ENCODE data around the gene MASP1.

Gene MASP1

GRCh38 chr3:187237741-187238140 is 53.8 kb downstream of the MASP1 start:
- Histone ChIP-seq H2BK120ac (ENCODE audit: low read depth, low read length) (no peak overlapping the region), H2AK5ac (ENCODE audit: low read length, severe bottlenecking) (no peak overlapping the region), H3K79me1 (replicated peaks; ENCODE audit: low read length, poor library complexity, severe bottlenecking) (no peaks in the 10 kb centered on the region), H2BK12ac (ENCODE audit: low read length in 2 of 2) (no peak overlapping the region), H3K9ac (ENCODE audit: low read length) (no peak overlapping the region), H4K91ac (ENCODE audit: low read length) (no peak overlapping the region), H3K23ac (ENCODE audit: low read length in 2 of 2) (no peak overlapping the region), H3K36me3 (ENCODE audit: control insufficient read depth in 1 of 2, insufficient read depth in 2 of 2, low read depth in 1 of 2, low read length in 2 of 2) (peaks cover 0 to 38% of the 10 kb centered on the region in 2 experiments), H2BK5ac (ENCODE audit: low read depth, low read length, poor library complexity, severe bottlenecking) (no peak overlapping the region), H3K18ac (ENCODE audit: low read depth in 1 of 2, low read length in 2 of 2) (no peak overlapping the region), H3K4ac (ENCODE audit: low read depth in 1 of 2, low read length in 2 of 2) (no peak overlapping the region), H3K4me3 (ENCODE audit: insufficient read depth in 1 of 2, low read depth in 1 of 2, low read length in 2 of 2) (no peak overlapping the region), H3K27me3 (ENCODE audit: control insufficient read depth in 1 of 2, insufficient read depth in 1 of 2, low read length in 2 of 2) (no peaks in the 10 kb centered on the region), H3K9me3 (ENCODE audit: control insufficient read depth, low read length) (no peaks in the 10 kb centered on the region), H3K4me1 (ENCODE audit: control insufficient read depth, insufficient read depth, low read depth, low read length) (peaks cover 3% of the 10 kb centered on the region), H3K4me2 (ENCODE audit: low read length, poor library complexity, severe bottlenecking) (no peak overlapping the region), H3K27ac (ENCODE audit: low read length, poor library complexity, severe bottlenecking) (no peak overlapping the region), H2AFZ (ENCODE audit: low read depth, low read length) (no peak overlapping the region), H4K8ac (ENCODE audit: low read length) (no peak overlapping the region), H3K14ac (ENCODE audit: low read length in 2 of 2) (no peak overlapping the region), H2BK15ac (ENCODE audit: low read depth, poor library complexity, severe bottlenecking) (no peak overlapping the region)
- no peak for DNase-seq

GRCh38 chr3:187236962-187237361 is 54.6 kb downstream of the MASP1 start:
- Histone ChIP-seq H3K9ac (ENCODE audit: low read length) (no peak overlapping the region), H2BK120ac (ENCODE audit: low read depth, low read length) (no peak overlapping the region), H4K91ac (ENCODE audit: low read length) (no peak overlapping the region), H2BK12ac (ENCODE audit: low read length in 2 of 2) (no peak overlapping the region), H3K18ac (ENCODE audit: low read depth in 1 of 2, low read length in 2 of 2) (no peak overlapping the region), H2AFZ (ENCODE audit: low read depth, low read length) (no peak overlapping the region), H3K14ac (ENCODE audit: low read length in 2 of 2) (no peak overlapping the region), H3K27ac (ENCODE audit: low read length, poor library complexity, severe bottlenecking) (no peak overlapping the region), H2BK5ac (ENCODE audit: low read depth, low read length, poor library complexity, severe bottlenecking) (no peak overlapping the region), H3K9me3 (ENCODE audit: control insufficient read depth, low read length) (no peaks in the 10 kb centered on the region), H3K4me2 (ENCODE audit: low read length, poor library complexity, severe bottlenecking) (no peak overlapping the region), H3K27me3 (ENCODE audit: control insufficient read depth in 1 of 2, insufficient read depth in 1 of 2, low read length in 2 of 2) (no peaks in the 10 kb centered on the region), H2AK5ac (ENCODE audit: low read length, severe bottlenecking) (no peak overlapping the region), H3K4ac (ENCODE audit: low read depth in 1 of 2, low read length in 2 of 2) (no peak overlapping the region), H3K23ac (ENCODE audit: low read length in 2 of 2) (no peak overlapping the region), H3K4me3 (ENCODE audit: insufficient read depth in 1 of 2, low read depth in 1 of 2, low read length in 2 of 2) (no peak overlapping the region), H3K79me1 (replicated peaks; ENCODE audit: low read length, poor library complexity, severe bottlenecking) (no peaks in the 10 kb centered on the region), H2BK15ac (ENCODE audit: low read depth, poor library complexity, severe bottlenecking) (no peak overlapping the region), H3K4me1 (ENCODE audit: control insufficient read depth, insufficient read depth, low read depth, low read length) (no peaks in the 10 kb centered on the region), H4K8ac (ENCODE audit: low read length) (no peak overlapping the region), H3K36me3 (ENCODE audit: control insufficient read depth in 1 of 2, insufficient read depth in 2 of 2, low read depth in 1 of 2, low read length in 2 of 2) (peaks cover 0 to 38% of the 10 kb centered on the region in 2 experiments)
- 96% methylated on average over 1 of the region's 1 CpG for WGBS
- no peak for DNase-seq

- H3K27me3 ChIP-seq (ENCODE audit: control insufficient read depth in 1 of 2, insufficient read depth in 1 of 2, low read length in 2 of 2), result no peaks in the 10 kb centered on the region
- no peak overlapping the region for H3K27ac ChIP-seq (ENCODE audit: low read length, poor library complexity, severe bottlenecking)
- H2BK15ac ChIP-seq (ENCODE audit: low read depth, poor library complexity, severe bottlenecking), result no peak overlapping the region
- no peak for DNase-seq
- no peaks in the 10 kb centered on the region for H3K9me3 ChIP-seq (ENCODE audit: control insufficient read depth, low read length)
- no peak overlapping the region for H4K91ac ChIP-seq (ENCODE audit: low read length)
- no peak overlapping the region for H3K4ac ChIP-seq (ENCODE audit: low read depth in 1 of 2, low read length in 2 of 2)
- no peak overlapping the region for H4K8ac ChIP-seq (ENCODE audit: low read length)
- no peak overlapping the region for H3K18ac ChIP-seq (ENCODE audit: low read depth in 1 of 2, low read length in 2 of 2)
- H2AFZ ChIP-seq (ENCODE audit: low read depth, low read length), result no peak overlapping the region
- no peaks in the 10 kb centered on the region for H3K79me1 ChIP-seq (replicated peaks; ENCODE audit: low read length, poor library complexity, severe bottlenecking)
- H3K36me3 ChIP-seq (ENCODE audit: control insufficient read depth in 1 of 2, insufficient read depth in 2 of 2, low read depth in 1 of 2, low read length in 2 of 2), result peaks cover 0 to 13% of the 10 kb centered on the region in 2 experiments
- H3K14ac ChIP-seq (ENCODE audit: low read length in 2 of 2), result no peak overlapping the region
- H3K9ac ChIP-seq (ENCODE audit: low read length), result no peak overlapping the region
- H3K4me2 ChIP-seq (ENCODE audit: low read length, poor library complexity, severe bottlenecking), result no peak overlapping the region
- no peak overlapping the region for H2BK120ac ChIP-seq (ENCODE audit: low read depth, low read length)
- H2BK5ac ChIP-seq (ENCODE audit: low read depth, low read length, poor library complexity, severe bottlenecking), result no peak overlapping the region
- H3K4me3 ChIP-seq (ENCODE audit: insufficient read depth in 1 of 2, low read depth in 1 of 2, low read length in 2 of 2), result no peak overlapping the region
- H3K4me1 ChIP-seq (ENCODE audit: control insufficient read depth, insufficient read depth, low read depth, low read length), result peaks cover 10% of the 10 kb centered on the region
- 100% methylated on average over 1 of the region's 1 CpG for WGBS
- H2AK5ac ChIP-seq (ENCODE audit: low read length, severe bottlenecking), result no peak overlapping the region
- H2BK12ac ChIP-seq (ENCODE audit: low read length in 2 of 2), result no peak overlapping the region
- no peak overlapping the region for H3K23ac ChIP-seq (ENCODE audit: low read length in 2 of 2)
Observed at GRCh38 chr3:187230011-187230410, 61.5 kb downstream of the MASP1 start.

- no peak overlapping the region for H3K27ac ChIP-seq (ENCODE audit: low read length, poor library complexity, severe bottlenecking)
- H2AFZ ChIP-seq (ENCODE audit: low read depth, low read length), result no peak overlapping the region
- 100% methylated on average over 2 of the region's 2 CpGs for WGBS
- H2AK5ac ChIP-seq (ENCODE audit: low read length, severe bottlenecking), result no peak overlapping the region
- no peak overlapping the region for H3K4me2 ChIP-seq (ENCODE audit: low read length, poor library complexity, severe bottlenecking)
- no peak for DNase-seq
- H2BK15ac ChIP-seq (ENCODE audit: low read depth, poor library complexity, severe bottlenecking), result no peak overlapping the region
- H3K14ac ChIP-seq (ENCODE audit: low read length in 2 of 2), result no peak overlapping the region
- no peaks in the 10 kb centered on the region for H3K27me3 ChIP-seq (ENCODE audit: control insufficient read depth in 1 of 2, insufficient read depth in 1 of 2, low read length in 2 of 2)
- H4K91ac ChIP-seq (ENCODE audit: low read length), result no peak overlapping the region
- no peak overlapping the region for H3K9ac ChIP-seq (ENCODE audit: low read length)
- H3K79me1 ChIP-seq (replicated peaks; ENCODE audit: low read length, poor library complexity, severe bottlenecking), result no peaks in the 10 kb centered on the region
- no peak overlapping the region for H2BK12ac ChIP-seq (ENCODE audit: low read length in 2 of 2)
- no peak overlapping the region for H2BK120ac ChIP-seq (ENCODE audit: low read depth, low read length)
- no peak overlapping the region for H2BK5ac ChIP-seq (ENCODE audit: low read depth, low read length, poor library complexity, severe bottlenecking)
- no peaks in the 10 kb centered on the region for H3K9me3 ChIP-seq (ENCODE audit: control insufficient read depth, low read length)
- H3K4me3 ChIP-seq (ENCODE audit: insufficient read depth in 1 of 2, low read depth in 1 of 2, low read length in 2 of 2), result no peak overlapping the region
- no peak overlapping the region for H3K4ac ChIP-seq (ENCODE audit: low read depth in 1 of 2, low read length in 2 of 2)
- no peak overlapping the region for H3K18ac ChIP-seq (ENCODE audit: low read depth in 1 of 2, low read length in 2 of 2)
- peaks cover 11% of the 10 kb centered on the region for H3K4me1 ChIP-seq (ENCODE audit: control insufficient read depth, insufficient read depth, low read depth, low read length)
- H3K23ac ChIP-seq (ENCODE audit: low read length in 2 of 2), result no peak overlapping the region
- peaks cover 0 to 14% of the 10 kb centered on the region in 2 experiments for H3K36me3 ChIP-seq (ENCODE audit: control insufficient read depth in 1 of 2, insufficient read depth in 2 of 2, low read depth in 1 of 2, low read length in 2 of 2)
- H4K8ac ChIP-seq (ENCODE audit: low read length), result no peak overlapping the region
Observed at GRCh38 chr3:187228740-187229139, 62.8 kb downstream of the MASP1 start.

Data from mesenchymal stem cell (in vitro differentiated cells and primary cell).